NCI-H1930 (cell line): ENCODE results near the gene GAREM2.

Experiments
- DNase-seq, 2 experiments: peaks; one replicate each; lab custom pipeline; 2025; lab: John Stamatoyannopoulos, UW

The GAREM2 gene

DNA sequence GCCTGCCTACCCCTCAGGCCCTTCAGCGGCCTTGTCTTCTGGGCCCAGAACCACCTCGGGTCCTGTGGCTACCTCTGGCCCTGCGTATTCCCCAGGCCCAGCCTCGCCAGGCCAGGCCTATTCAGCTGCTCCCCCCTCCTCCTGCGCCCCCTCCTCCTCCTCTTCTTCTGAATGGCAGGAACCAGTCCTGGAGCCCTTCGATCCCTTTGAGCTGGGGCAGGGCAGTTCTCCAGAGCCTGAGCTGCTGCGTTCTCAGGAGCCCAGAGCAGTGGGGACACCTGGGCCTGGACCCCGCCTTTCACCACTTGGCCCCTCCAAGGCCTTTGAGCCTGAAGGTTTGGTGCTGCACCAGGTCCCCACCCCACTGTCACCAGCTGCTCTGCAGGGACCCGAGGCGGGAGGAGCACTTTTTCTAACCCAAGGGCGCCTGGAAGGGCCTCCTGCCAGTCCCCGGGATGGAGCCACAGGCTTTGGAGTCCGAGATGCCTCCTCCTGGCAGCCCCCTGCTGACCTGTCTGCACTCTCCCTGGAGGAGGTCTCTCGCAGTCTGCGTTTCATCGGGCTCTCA, 14.7 kb downstream of the GAREM2 start:
- DNase-seq: no peak

DNA sequence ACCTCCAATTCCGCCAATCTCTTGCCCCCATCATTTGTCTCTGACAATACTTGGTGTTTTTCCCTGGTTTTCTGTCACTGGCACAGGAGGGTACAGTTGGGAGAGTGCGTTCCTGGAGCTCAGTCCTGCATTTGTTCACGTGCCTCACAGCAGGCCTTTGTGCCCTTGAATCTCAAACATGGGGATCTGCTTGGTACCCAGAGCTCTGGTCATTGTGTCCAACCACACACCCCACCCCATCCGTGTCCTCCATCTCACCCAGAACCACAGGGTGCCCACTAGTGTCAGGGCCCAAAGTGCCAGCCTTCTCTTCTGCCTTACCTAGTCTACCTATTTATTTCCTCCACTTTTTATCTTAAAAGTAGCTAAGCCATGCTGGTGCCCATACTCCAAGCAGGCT, 16.2 kb downstream of the GAREM2 start:
- DNase-seq: no peak

DNA sequence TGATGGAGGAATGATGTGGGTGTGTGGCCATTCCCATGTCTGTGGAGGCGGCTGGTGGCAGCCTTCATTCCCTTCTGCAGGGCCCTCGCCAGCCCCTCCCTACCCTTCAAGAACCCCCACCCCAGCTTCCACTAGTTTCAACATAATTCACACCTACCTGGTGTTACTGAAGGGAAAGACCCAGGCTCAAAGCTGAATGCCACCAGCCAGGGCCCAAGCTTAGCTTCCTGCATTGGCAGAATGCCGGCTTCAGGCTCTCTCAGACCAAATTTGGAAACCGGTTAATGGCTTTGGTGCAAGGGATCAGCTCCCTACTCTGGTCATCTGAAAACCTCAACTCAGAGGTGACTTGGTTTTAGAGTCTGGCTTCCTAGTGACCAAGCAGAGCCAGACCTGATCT, 16.9 kb downstream of the GAREM2 start:
- DNase-seq: no peak

GRCh38 chr2:26190369-26190768, 17.5 kb downstream of the GAREM2 start:
- no peak for DNase-seq

DNA sequence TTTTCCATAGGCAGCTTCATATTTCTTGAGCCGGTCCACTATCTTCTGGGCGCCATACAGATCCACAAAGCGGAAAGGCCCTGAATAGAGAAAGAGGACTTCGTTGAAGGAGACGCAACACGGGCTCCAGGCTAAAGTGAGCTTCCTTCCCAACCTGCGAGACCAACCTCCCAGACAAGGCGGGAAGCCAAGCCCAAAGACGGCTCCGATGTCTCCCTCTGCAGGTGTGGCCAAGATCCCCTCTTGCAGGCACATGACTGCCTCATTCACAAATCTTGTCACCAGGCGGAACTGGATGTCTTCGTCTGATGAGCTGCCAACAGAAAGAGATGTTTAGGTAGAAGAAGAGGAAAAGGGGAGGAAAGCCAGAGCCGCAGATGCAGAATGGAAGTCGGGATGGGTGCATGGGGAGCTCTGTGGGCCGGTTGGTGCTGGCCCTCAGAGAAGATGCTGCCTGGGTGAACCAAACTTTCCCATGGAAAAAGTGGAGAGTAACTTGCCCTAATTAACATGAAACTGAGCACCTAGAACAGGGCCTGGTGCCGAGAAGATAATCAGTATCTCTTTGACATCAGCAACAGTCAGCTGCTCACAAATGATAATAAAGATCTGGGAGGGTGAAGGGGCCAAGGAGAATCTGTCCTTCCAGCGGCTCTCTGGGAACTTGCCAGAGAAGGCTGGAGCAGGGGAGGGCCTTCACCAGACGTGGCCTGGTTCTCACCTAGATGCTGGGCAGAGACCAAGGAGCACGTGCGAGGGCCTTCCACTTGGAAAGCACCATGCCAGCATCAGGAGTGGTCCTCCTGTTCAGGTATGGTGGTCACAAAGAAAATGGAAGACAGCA, 18.6 kb downstream of the GAREM2 start:
- no peak for DNase-seq

DNA sequence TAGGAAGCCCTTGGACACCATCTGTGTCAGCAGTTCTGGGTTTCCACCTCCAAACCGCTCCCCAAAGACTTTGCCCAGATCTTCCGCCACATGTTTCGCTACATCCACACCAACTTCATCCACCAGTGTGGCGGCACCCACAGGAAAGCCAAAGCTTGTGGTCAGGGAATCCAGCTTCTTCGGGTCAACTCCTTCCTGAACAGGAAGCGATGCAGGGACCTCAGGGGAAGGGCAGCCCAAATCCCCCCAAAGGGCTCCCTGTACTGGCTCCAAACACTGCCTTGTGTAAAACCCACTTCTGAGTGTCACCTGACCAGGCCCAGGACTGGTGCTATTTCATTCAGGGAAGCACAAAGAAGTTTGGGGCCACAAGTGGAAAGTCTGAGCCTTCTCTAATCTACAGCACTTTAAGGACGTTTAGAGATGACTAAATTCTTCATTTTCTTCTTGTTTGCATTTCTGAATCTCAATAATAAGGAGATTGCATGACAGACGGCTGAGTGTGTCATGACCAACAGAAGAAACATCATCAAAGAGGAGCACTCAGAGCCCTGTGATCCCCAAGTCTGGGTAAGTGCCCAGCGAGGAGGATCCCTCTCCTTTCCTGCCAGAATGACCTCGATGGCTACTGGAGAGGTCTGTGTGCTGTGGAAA, 20.8 kb downstream of the GAREM2 start:
- no peak for DNase-seq

DNA sequence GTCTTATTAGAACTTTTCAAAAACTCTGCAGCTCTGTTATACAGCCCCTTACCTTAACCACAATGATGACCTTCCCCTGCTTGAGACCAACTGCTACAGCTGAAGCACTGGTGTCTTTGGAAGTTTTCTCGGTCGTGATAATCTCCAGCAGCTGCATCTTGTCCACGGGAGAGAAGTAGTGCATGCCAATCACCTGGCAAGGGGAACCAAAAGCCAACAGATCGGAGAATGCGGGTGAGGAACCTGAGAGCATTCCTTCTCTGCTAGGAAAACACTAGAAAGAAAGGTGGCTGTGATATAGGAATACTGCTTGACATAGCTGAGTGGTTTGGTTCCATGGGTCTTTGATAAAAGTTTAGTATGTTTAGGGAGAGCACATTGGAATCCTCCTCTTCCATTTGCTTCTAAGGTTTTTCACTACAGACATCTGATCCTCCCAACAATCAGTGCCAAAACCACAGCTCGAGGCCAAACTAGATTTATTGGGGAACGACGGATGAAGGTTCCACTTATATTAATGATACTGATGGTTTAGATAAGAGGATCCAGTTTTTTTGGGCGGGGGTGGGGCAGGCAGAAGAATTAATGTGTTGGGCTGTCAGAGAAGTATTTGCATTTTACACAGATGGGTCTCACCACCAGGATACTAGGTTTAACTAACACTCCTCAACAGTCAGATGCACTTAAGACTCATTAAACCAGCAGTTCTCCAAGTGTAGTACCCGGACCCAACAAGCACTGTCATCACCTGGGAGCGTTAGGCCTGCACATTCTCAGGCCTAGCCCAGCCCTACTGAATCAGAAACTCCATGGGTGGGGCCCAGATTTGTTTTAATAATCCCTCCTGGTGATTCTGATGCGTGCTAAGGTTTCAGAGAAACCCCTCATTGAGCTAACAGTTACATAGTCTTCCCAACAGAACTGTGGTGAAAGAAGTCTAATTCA, 22.4 kb downstream of the GAREM2 start:
- no peak for DNase-seq

GRCh38 chr2:26196683-26197418, 24.0 kb downstream of the GAREM2 start:
- no peak for DNase-seq

DNA sequence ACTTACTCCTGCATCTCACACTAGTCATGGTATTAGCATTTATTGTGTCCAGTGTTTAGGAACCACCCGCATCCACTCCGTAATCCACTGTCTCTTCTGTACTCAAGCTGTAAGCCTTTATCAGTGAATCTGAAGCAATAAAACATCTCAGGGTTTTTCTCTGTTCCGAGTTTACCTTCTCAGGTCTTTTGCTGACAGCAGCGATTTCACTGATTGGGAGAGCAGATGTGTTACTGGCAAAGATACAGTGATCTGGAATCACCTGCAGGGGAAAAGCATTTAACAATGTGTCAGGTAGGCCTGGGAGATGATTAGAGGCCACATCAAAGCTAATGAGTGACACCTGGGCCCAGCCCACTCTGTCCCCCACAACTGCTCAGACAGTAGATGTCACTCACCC, 24.6 kb downstream of the GAREM2 start:
- DNase-seq: no peak

- no peak for DNase-seq
Measured at GRCh38 chr2:26202981-26203490, 30.1 kb downstream of the GAREM2 start.

DNA sequence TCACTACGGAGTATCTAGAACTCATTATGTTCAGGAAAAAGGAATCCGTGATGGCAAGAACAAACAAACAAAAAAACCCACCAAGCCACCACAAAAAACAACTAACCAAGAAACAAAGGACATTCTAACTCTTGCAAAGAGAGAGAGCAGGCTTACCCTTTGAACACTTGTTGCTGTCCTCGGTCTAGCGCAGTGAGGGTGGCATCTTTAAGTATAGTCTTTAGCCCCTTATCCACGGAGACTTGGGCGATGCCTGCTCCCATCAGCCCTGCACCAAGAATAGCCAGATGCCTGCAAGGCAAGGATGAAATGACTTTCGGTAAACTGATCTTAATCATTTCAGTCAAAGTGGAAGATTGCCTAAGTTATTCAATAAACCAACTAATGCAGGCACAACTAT, 31.0 kb downstream of the GAREM2 start:
- no peak for DNase-seq

GRCh38 chr2:26212011-26212410, 39.1 kb downstream of the GAREM2 start:
- no peak for DNase-seq

GRCh38 chr2:26214759-26215158, 41.9 kb downstream of the GAREM2 start:
- no peak for DNase-seq

- DNase-seq: no peak
Measured at GRCh38 chr2:26215833-26216232, 42.9 kb downstream of the GAREM2 start.

- DNase-seq: no peak
Measured at GRCh38 chr2:26216587-26216986, 43.7 kb downstream of the GAREM2 start.

DNA sequence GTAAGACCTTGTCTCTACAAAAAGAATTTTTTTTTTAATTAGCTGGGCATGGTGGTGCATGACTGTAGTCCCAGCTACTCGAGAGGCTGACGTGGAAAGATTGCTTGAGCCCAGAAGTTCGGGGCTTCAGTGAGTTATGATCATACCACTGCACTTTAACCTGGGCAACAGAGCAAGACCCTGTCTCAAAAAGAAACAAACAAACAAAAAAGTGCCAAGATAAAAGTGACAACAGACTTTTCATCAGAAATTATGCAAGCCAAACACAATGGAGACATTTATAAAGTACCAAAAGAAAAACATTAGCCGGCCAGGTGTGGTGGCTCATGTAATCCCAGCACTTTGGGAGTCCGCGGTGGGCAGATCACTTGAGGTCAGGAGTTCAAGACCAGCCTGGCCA, 44.8 kb downstream of the GAREM2 start:
- no peak for DNase-seq

GRCh38 chr2:26223018-26223417, 50.1 kb downstream of the GAREM2 start:
- no peak for DNase-seq

- DNase-seq: no peak
Measured at GRCh38 chr2:26224095-26224494, 51.2 kb downstream of the GAREM2 start.

DNA sequence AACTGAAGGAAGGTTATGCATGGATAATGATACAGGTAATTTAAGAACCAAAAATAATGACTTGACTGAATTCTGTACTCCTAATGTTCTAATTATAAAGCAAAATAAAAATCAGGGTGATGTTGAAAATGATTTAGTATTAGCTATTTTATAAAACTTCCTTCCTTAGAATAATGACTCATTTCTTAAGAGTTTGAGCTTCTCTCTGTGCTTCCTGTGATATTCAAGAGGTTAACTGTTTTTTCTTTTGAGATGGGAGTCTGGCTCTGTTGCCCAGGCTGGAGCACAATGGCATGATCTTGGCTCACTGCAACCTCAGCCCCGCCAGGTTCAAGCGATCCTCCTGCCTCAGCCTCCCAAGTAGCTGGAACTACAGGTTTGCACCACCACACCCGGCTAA, 56.7 kb downstream of the GAREM2 start:
- no peak for DNase-seq

DNA sequence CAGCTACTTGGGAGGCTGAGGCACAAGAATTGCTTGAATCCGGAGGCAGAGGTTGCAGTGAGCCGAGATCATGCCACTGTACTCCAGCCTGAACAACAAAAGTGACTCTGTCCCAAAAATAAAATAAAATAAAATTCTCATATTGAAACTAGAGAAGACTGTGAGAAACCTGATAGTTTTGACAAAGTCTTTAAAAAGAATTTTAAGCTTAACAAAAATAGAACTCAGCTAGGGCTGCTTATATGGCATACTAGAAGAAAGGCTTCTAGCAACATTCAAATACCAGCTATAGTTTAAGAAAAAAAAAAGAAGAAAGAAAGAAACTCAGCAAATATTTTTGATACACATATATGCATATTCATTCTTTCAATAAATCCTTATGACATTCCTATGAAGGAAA, 57.9 kb downstream of the GAREM2 start:
- no peak for DNase-seq

DNA sequence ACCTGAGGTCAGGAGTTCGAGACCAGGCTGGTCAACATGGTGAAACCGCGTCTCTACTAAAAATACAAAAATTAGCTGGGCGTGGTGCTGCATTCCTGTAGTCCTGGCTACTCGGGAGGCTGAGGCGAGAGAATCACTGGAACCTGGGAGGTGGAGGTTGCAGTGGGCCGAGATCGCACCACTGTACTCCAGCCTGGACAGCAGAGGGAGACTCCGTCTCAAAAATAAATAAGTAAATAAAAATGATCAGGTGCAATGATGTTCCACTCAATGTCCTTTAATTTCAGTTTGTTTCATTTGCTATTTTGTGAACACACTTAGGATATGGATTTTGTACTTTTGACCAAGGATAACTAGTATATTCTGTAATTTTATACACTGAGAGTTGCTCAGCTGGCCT, 62.2 kb downstream of the GAREM2 start:
- no peak for DNase-seq
